ENCODE measurements around the gene TTR.

Gene TTR

DNA sequence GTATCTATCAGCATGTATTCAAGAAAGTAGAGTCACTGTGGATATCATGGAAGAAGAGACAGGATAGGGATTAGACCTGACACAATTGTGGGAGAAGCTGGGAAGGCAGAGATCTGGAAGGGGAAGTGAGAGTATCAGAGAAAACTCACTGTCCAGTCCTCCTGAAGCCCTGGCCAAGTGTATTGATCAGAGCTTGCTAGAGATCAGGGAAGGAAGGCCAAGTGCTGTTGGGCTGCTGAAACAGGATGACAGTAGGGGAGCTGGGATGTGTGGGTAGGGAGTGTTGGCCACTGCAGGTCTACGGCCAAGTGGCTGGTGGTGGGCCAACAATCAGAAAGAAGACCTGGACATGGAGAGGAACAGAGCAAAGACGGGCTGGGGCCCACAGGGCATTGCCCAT is 26.3 kb upstream of the TTR start:
- TF ChIP-seq CREB1 (IDR thresholded peaks at IDR 0.05; ENCODE audit: low read depth) (no peak), TAF1 (IDR thresholded peaks at IDR 0.05; ENCODE audit: low read depth) (no peak), ZBTB7A (IDR thresholded peaks at IDR 0.05; ENCODE audit: low read depth) (no peak), RAD21 (IDR thresholded peaks at IDR 0.05; ENCODE audit: low read depth) (no peak), TEAD4 (IDR thresholded peaks at IDR 0.05) (no peak), YY1 (IDR thresholded peaks at IDR 0.05; ENCODE audit: low read depth) (no peak), CEBPB (IDR thresholded peaks at IDR 0.05) (no peak), EGR1 (IDR thresholded peaks at IDR 0.05) (no peak), NFIC (IDR thresholded peaks at IDR 0.05) (no peak), TCF12 (IDR thresholded peaks at IDR 0.05; ENCODE audit: low read depth) (no peak), FOXM1 (IDR thresholded peaks at IDR 0.05; ENCODE audit: borderline replicate concordance, low read depth) (no peak), EP300 (IDR thresholded peaks at IDR 0.05; ENCODE audit: borderline replicate concordance) (no peak)
- TF ChIP-seq, protein P1, sequence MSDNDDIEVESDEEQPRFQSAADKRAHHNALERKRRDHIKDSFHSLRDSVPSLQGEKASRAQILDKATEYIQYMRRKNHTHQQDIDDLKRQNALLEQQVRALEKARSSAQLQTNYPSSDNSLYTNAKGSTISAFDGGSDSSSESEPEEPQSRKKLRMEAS (IDR thresholded peaks at IDR 0.05), result no peak
- TF ChIP-seq, protein P2, sequence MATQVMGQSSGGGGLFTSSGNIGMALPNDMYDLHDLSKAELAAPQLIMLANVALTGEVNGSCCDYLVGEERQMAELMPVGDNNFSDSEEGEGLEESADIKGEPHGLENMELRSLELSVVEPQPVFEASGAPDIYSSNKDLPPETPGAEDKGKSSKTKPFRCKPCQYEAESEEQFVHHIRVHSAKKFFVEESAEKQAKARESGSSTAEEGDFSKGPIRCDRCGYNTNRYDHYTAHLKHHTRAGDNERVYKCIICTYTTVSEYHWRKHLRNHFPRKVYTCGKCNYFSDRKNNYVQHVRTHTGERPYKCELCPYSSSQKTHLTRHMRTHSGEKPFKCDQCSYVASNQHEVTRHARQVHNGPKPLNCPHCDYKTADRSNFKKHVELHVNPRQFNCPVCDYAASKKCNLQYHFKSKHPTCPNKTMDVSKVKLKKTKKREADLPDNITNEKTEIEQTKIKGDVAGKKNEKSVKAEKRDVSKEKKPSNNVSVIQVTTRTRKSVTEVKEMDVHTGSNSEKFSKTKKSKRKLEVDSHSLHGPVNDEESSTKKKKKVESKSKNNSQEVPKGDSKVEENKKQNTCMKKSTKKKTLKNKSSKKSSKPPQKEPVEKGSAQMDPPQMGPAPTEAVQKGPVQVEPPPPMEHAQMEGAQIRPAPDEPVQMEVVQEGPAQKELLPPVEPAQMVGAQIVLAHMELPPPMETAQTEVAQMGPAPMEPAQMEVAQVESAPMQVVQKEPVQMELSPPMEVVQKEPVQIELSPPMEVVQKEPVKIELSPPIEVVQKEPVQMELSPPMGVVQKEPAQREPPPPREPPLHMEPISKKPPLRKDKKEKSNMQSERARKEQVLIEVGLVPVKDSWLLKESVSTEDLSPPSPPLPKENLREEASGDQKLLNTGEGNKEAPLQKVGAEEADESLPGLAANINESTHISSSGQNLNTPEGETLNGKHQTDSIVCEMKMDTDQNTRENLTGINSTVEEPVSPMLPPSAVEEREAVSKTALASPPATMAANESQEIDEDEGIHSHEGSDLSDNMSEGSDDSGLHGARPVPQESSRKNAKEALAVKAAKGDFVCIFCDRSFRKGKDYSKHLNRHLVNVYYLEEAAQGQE (IDR thresholded peaks at IDR 0.05; ENCODE audit: low read depth), result no peak
- TF ChIP-seq, protein P3, sequence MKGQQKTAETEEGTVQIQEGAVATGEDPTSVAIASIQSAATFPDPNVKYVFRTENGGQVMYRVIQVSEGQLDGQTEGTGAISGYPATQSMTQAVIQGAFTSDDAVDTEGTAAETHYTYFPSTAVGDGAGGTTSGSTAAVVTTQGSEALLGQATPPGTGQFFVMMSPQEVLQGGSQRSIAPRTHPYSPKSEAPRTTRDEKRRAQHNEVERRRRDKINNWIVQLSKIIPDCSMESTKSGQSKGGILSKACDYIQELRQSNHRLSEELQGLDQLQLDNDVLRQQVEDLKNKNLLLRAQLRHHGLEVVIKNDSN (IDR thresholded peaks at IDR 0.05), result no peak

DNA sequence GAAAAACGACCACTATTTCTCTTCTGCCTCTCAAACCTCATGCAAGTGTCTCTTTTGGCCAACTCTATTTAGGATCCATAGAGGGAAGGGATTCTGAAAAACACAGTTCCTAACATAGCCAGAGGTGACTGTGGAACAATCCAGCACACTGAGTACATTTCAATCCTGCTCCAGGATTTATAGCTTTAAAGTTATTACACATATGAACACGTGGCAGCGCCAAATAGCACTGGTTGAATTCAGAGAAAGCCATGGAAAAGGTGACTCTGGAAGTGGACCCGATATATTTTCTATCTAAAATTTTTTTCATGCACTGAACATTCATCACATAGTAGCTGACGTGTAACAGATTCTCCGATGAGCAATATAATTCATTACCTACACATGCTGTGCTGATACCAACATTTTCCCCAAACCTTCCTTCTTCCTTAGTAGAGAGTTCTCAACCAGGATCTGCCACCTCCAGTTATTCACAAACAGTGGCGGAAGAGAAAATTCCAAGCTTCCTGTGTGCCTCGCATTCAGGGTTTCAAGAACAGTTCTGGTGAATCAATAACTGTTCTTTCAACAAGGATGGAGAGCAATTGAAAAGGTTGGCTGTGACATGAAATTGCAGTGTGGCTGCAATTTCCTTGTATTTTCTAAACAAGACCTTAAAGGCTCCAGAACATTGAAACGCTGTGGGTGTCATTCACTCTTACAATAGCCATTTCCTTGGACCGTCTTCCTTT is 25.7 kb upstream of the TTR start:
- no peak for TF ChIP-seq EGR1 (IDR thresholded peaks at IDR 0.05)
- TF ChIP-seq CEBPB (IDR thresholded peaks at IDR 0.05), result no peak
- no peak for TF ChIP-seq CREB1 (IDR thresholded peaks at IDR 0.05; ENCODE audit: low read depth)
- no peak for TF ChIP-seq YY1 (IDR thresholded peaks at IDR 0.05; ENCODE audit: low read depth)
- no peak for TF ChIP-seq TCF12 (IDR thresholded peaks at IDR 0.05; ENCODE audit: low read depth)
- TF ChIP-seq, protein P1 (IDR thresholded peaks at IDR 0.05), result no peak
- TF ChIP-seq TEAD4 (IDR thresholded peaks at IDR 0.05), result no peak
- no peak for TF ChIP-seq TAF1 (IDR thresholded peaks at IDR 0.05; ENCODE audit: low read depth)
- TF ChIP-seq, protein P3 (IDR thresholded peaks at IDR 0.05), result no peak
- no peak for TF ChIP-seq EP300 (IDR thresholded peaks at IDR 0.05; ENCODE audit: borderline replicate concordance)
- TF ChIP-seq ZBTB7A (IDR thresholded peaks at IDR 0.05; ENCODE audit: low read depth), result no peak
- no peak for TF ChIP-seq RAD21 (IDR thresholded peaks at IDR 0.05; ENCODE audit: low read depth)
- TF ChIP-seq, protein P2 (IDR thresholded peaks at IDR 0.05; ENCODE audit: low read depth), result no peak
- TF ChIP-seq NFIC (IDR thresholded peaks at IDR 0.05), result no peak
- no peak for TF ChIP-seq FOXM1 (IDR thresholded peaks at IDR 0.05; ENCODE audit: borderline replicate concordance, low read depth)

DNA sequence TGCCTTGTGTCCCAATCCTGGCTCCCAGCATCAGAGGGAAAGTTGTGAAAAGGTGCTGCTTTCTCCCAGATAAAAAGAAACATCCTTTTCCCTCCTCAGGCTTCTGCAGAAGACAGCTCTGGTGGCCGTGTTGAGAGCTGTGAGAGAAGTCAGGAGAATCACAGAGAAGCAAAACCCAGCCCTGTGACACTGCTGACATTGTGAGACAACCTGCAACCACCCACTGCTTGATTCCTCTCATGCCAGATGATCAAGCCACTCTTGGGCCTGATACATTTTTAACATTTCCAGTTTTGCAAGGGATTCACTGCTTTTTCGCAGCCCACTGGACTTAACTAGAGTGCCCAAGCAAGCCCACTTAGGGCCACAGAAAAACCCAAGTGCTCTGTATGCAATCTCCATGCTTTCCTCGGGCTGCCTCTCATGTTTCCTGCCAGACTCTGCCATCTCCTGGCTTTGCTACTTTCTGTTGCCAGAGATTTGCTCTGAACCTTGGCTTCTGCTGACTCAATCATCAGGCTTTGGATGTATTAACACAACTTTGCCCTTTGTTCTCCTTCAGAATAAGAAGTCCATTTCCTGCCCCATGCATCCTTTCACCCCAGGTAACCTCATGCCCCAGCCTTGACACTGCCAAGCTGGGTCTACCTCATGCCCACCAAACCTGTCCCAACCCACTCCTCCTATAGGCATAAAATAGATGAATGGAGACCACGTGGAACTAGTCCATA is 24.9 kb upstream of the TTR start:
- TF ChIP-seq TCF12 (IDR thresholded peaks at IDR 0.05; ENCODE audit: low read depth) (no peak), EP300 (IDR thresholded peaks at IDR 0.05; ENCODE audit: borderline replicate concordance) (no peak), YY1 (IDR thresholded peaks at IDR 0.05; ENCODE audit: low read depth) (no peak), FOXM1 (IDR thresholded peaks at IDR 0.05; ENCODE audit: borderline replicate concordance, low read depth) (no peak), TEAD4 (IDR thresholded peaks at IDR 0.05) (no peak), ZBTB7A (IDR thresholded peaks at IDR 0.05; ENCODE audit: low read depth) (no peak), TAF1 (IDR thresholded peaks at IDR 0.05; ENCODE audit: low read depth) (no peak), CREB1 (IDR thresholded peaks at IDR 0.05; ENCODE audit: low read depth) (no peak), RAD21 (IDR thresholded peaks at IDR 0.05; ENCODE audit: low read depth) (no peak), EGR1 (IDR thresholded peaks at IDR 0.05) (no peak)
- TF ChIP-seq, protein P3 (IDR thresholded peaks at IDR 0.05), result no peak
- TF ChIP-seq, protein P1 (IDR thresholded peaks at IDR 0.05), result no peak

DNA sequence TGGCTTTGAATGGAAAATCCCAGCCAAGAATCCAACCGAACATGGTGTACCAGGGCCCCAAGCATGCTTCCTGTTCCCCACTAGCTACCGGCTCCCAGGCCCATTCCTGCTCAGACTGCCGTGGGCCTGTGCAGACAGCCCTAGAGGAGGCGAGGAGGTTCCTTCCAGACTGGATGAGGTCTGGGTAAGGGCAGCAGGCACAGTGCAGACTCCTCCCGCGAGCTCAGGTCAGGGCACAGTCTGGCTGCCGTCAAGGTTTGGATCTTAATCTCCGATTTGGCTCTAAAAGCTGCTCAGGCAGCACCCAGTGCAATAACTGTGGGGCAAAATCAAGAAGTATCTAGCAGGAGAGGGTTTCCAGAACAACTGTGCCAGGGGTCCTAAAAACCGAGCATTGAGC is 19.3 kb upstream of the TTR start:
- TF ChIP-seq FOXM1 (IDR thresholded peaks at IDR 0.05; ENCODE audit: borderline replicate concordance, low read depth), result no peak
- no peak for TF ChIP-seq CEBPB (IDR thresholded peaks at IDR 0.05)
- TF ChIP-seq YY1 (IDR thresholded peaks at IDR 0.05; ENCODE audit: low read depth), result no peak
- TF ChIP-seq NFIC (IDR thresholded peaks at IDR 0.05), result no peak
- TF ChIP-seq TCF12 (IDR thresholded peaks at IDR 0.05; ENCODE audit: low read depth), result no peak
- TF ChIP-seq ZBTB7A (IDR thresholded peaks at IDR 0.05; ENCODE audit: low read depth), result no peak
- no peak for TF ChIP-seq TAF1 (IDR thresholded peaks at IDR 0.05; ENCODE audit: low read depth)
- TF ChIP-seq, protein P1 (IDR thresholded peaks at IDR 0.05), result no peak

Data from Ishikawa (cell line).